Middle frontal gyrus (tissue), 1 donor: ENCODE results near the gene LOXHD1.

Experiments used
- DNase-seq: peaks from one replicate; pipeline ENCODE4 v3.0.0-alpha.2; 2015; ENCODE audit warnings: low spot score; ENCODE audit errors: extremely low spot score

Gene LOXHD1

GRCh38 chr18:46458472-46458871 lies 198.5 kb downstream of the LOXHD1 start:
- DNase-seq: no peak

- no peak for DNase-seq
These were observed 200.3 kb downstream of the LOXHD1 start for GRCh38 chr18:46456691-46457090.

GRCh38 chr18:46452820-46453219 lies 204.2 kb downstream of the LOXHD1 start:
- DNase-seq: no peak

- DNase-seq: no peak
These were observed 207.5 kb downstream of the LOXHD1 start for GRCh38 chr18:46449499-46449898.

GRCh38 chr18:46449033-46449432 lies 208.0 kb downstream of the LOXHD1 start:
- DNase-seq: no peak

GRCh38 chr18:46448347-46448746 lies 208.7 kb downstream of the LOXHD1 start:
- no peak for DNase-seq

GRCh38 chr18:46447792-46448191 lies 209.2 kb downstream of the LOXHD1 start:
- DNase-seq: no peak

GRCh38 chr18:46447323-46447722 lies 209.7 kb downstream of the LOXHD1 start:
- no peak for DNase-seq

- DNase-seq: no peak
These were observed 211.3 kb downstream of the LOXHD1 start for GRCh38 chr18:46445522-46446313.

GRCh38 chr18:46439037-46439436 lies 218.0 kb downstream of the LOXHD1 start:
- no peak for DNase-seq

GRCh38 chr18:46437061-46437460 lies 220.0 kb downstream of the LOXHD1 start:
- no peak for DNase-seq

- DNase-seq: no peak
These were observed 220.4 kb downstream of the LOXHD1 start for GRCh38 chr18:46436621-46437020.

- DNase-seq: no peak
These were observed 222.0 kb downstream of the LOXHD1 start for GRCh38 chr18:46435031-46435430.

GRCh38 chr18:46434629-46435028 lies 222.4 kb downstream of the LOXHD1 start:
- DNase-seq: no peak

GRCh38 chr18:46433121-46433826 lies 223.7 kb downstream of the LOXHD1 start:
- DNase-seq: no peak

GRCh38 chr18:46431522-46432171 lies 225.4 kb downstream of the LOXHD1 start:
- no peak for DNase-seq

- no peak for DNase-seq
These were observed 227.3 kb downstream of the LOXHD1 start for GRCh38 chr18:46429649-46430224.

GRCh38 chr18:46429130-46429529 lies 227.9 kb downstream of the LOXHD1 start:
- DNase-seq: no peak

- DNase-seq: no peak
These were observed 228.7 kb downstream of the LOXHD1 start for GRCh38 chr18:46428368-46428767.

- no peak for DNase-seq
These were observed 229.6 kb downstream of the LOXHD1 start for GRCh38 chr18:46427216-46427995.
